MM.1S (cell line): ENCODE results near the gene OR4D1.

Experiments used
- DNase-seq: peaks from one replicate; pipeline ENCODE4 v3.0.0-alpha.2; 2015
- H2AFZ ChIP-seq: fragments of 300-600 bp; sonication (generic); 2 replicates; pipeline ENCODE4 v1.6.0; 2016; ENCODE audit warnings: antibody characterized with exemption, low read length
- H3F3A ChIP-seq: fragments of 300-600 bp; sonication (generic); 2 replicates; pipeline ENCODE4 v1.6.1; 2016; ENCODE audit warnings: mild to moderate bottlenecking, antibody characterized with exemption, low read length, moderate library complexity, mixed read lengths; ENCODE audit not compliant: insufficient read depth
- H3K27ac ChIP-seq: fragments of 300-600 bp; sonication (generic); 2 replicates; pipeline ENCODE4 v1.5.1; 2016; ENCODE audit warnings: mild to moderate bottlenecking, low read length
- H3K27me3 ChIP-seq: fragments of 300-600 bp; sonication (generic); replicated peaks from 2 replicates; pipeline ENCODE4 v1.6.0; 2016; ENCODE audit warnings: low read length; ENCODE audit not compliant: insufficient read depth
- H3K36me3 ChIP-seq: fragments of 300-600 bp; sonication (generic); replicated peaks from 2 replicates; pipeline ENCODE4 v1.6.1; 2016; ENCODE audit warnings: mild to moderate bottlenecking, low read length, mixed read lengths; ENCODE audit not compliant: insufficient read depth
- H3K4me1 ChIP-seq: fragments of 300-600 bp; sonication (generic); 2 replicates; pipeline ENCODE4 v1.6.1; 2016; ENCODE audit warnings: low read length, mixed read lengths
- H3K4me2 ChIP-seq: fragments of 300-600 bp; sonication (generic); 2 replicates; pipeline ENCODE4 v1.6.0; 2016; ENCODE audit warnings: low read depth, low read length
- H3K4me3 ChIP-seq: fragments of 300-600 bp; sonication (generic); 2 replicates; pipeline ENCODE4 v1.5.1; 2016; ENCODE audit warnings: low read length, mixed read lengths
- H3K79me2 ChIP-seq: fragments of 300-600 bp; sonication (generic); 2 replicates; pipeline ENCODE4 v1.6.1; 2016; ENCODE audit warnings: mixed run types, low read length, mixed read lengths
- H3K9ac ChIP-seq: fragments of 300-600 bp; sonication (generic); 2 replicates; pipeline ENCODE4 v1.6.1; 2016; ENCODE audit warnings: low read length, mixed read lengths
- H3K9me2 ChIP-seq: fragments of 300-600 bp; sonication (generic); replicated peaks from 2 replicates; pipeline ENCODE4 v1.6.1; 2016; ENCODE audit warnings: mild to moderate bottlenecking, low read length, mixed read lengths; ENCODE audit not compliant: insufficient read depth
- H3K9me3 ChIP-seq: fragments of 300-600 bp; sonication (generic); replicated peaks from 2 replicates; pipeline ENCODE4 v1.6.1; 2016; ENCODE audit warnings: mild to moderate bottlenecking, low read length, mixed read lengths; ENCODE audit not compliant: insufficient read depth
- H4K20me1 ChIP-seq: fragments of 300-600 bp; sonication (generic); 2 replicates; pipeline ENCODE4 v1.6.1; 2016; ENCODE audit warnings: mild to moderate bottlenecking, low read length, moderate library complexity, mixed read lengths; ENCODE audit not compliant: insufficient read depth
- CTCF ChIP-seq: fragments of 300-600 bp; sonication (generic); IDR thresholded peaks from 2 replicates; pipeline ENCODE4 v1.5.1; 2016; ENCODE audit warnings: antibody characterized with exemption, low read length, mixed read lengths
- EZH2 ChIP-seq: fragments of 300-600 bp; sonication (generic); optimal IDR thresholded peaks from 2 replicates; pipeline ENCODE3; 2017; ENCODE audit warnings: low read depth, mild to moderate bottlenecking, antibody characterized with exemption, low read length, mixed read lengths
- EZH2phosphoT487 ChIP-seq: fragments of 300-600 bp; sonication (generic); IDR thresholded peaks from 2 replicates; pipeline ENCODE4 v1.6.1; 2018; ENCODE audit warnings: antibody characterized with exemption, low read length

The OR4D1 gene

GRCh38 chr17:58144801-58145200 lies 3.4 kb upstream of the OR4D1 start:
- H3K79me2 ChIP-seq: no peaks in the 10 kb centered on the region
- H3F3A ChIP-seq: no peaks in the 10 kb centered on the region
- no peaks in the 10 kb centered on the region for H3K9me2 ChIP-seq
- TF ChIP-seq EZH2phosphoT487: no peak
- no peak for TF ChIP-seq CTCF
- no peak for TF ChIP-seq EZH2
- no peak overlapping the region for H2AFZ ChIP-seq
- no peak overlapping the region for H3K27ac ChIP-seq
- no peaks in the 10 kb centered on the region for H3K4me1 ChIP-seq
- no peak overlapping the region for H3K4me2 ChIP-seq
- H4K20me1 ChIP-seq: no peaks in the 10 kb centered on the region
- no peaks in the 10 kb centered on the region; the same call in 1 of the 2 replicates for H3K9me3 ChIP-seq
- no peak for DNase-seq
- H3K36me3 ChIP-seq: no peaks in the 10 kb centered on the region
- no peak overlapping the region for H3K9ac ChIP-seq
- no peak overlapping the region for H3K4me3 ChIP-seq
- H3K27me3 ChIP-seq: no peaks in the 10 kb centered on the region; the same call in 1 of the 2 replicates

GRCh38 chr17:58148609-58149008 lies 425 bp downstream of the OR4D1 start:
- H3K9ac ChIP-seq: no peak overlapping the region
- no peaks in the 10 kb centered on the region for H3F3A ChIP-seq
- no peaks in the 10 kb centered on the region for H3K9me2 ChIP-seq
- H3K27ac ChIP-seq: no peak overlapping the region
- no peak overlapping the region for H3K4me2 ChIP-seq
- H3K27me3 ChIP-seq: no peaks in the 10 kb centered on the region; the same call in 1 of the 2 replicates
- H3K4me1 ChIP-seq: peaks cover 13% of the 10 kb centered on the region
- no peaks in the 10 kb centered on the region for H4K20me1 ChIP-seq
- no peaks in the 10 kb centered on the region for H3K79me2 ChIP-seq
- no peak overlapping the region for H3K4me3 ChIP-seq
- no peak for DNase-seq
- TF ChIP-seq EZH2phosphoT487 (no peak), CTCF (no peak), EZH2 (no peak)
- no peaks in the 10 kb centered on the region; the same call in 1 of the 2 replicates for H3K9me3 ChIP-seq
- H2AFZ ChIP-seq: no peak overlapping the region
- H3K36me3 ChIP-seq: no peaks in the 10 kb centered on the region

- no peak overlapping the region for H3K4me2 ChIP-seq
- H4K20me1 ChIP-seq: no peaks in the 10 kb centered on the region
- no peak for DNase-seq
- no peak overlapping the region for H3K27ac ChIP-seq
- no peaks in the 10 kb centered on the region; the same call in 1 of the 2 replicates for H3K27me3 ChIP-seq
- no peak overlapping the region for H3K4me3 ChIP-seq
- no peaks in the 10 kb centered on the region for H3K36me3 ChIP-seq
- no peaks in the 10 kb centered on the region for H3F3A ChIP-seq
- H3K9me3 ChIP-seq: no peaks in the 10 kb centered on the region
- no peak overlapping the region for H2AFZ ChIP-seq
- H3K9me2 ChIP-seq: no peaks in the 10 kb centered on the region
- H3K4me1 ChIP-seq: peaks cover 19% of the 10 kb centered on the region
- no peak overlapping the region for H3K9ac ChIP-seq
- H3K79me2 ChIP-seq: no peaks in the 10 kb centered on the region
- TF ChIP-seq EZH2phosphoT487 (no peak), CTCF (no peak), EZH2 (no peak)
These were observed 2.2 kb downstream of the OR4D1 start for GRCh38 chr17:58150394-58150793.
